Fibroblast of skin of left biceps (primary cell): Measurements from ENCODE around the gene METTL16.
A peak's percentile ranks its signal among the peaks of the same experiment; 100 is the strongest.
"Not testable (repeated sequence)": the region's sequence is repeated elsewhere in the genome, so short reads cannot be mapped to it uniquely, and the experiment has no call there.

ENCODE experiments used
- DNase-seq, 2 experiments: peaks; one replicate each; pipeline ENCODE4 v3.0.0-alpha.2; 2013; ENCODE audit warnings: low read depth in 2 of 2

METTL16 gene

GRCh38 chr17:2452216-2452750 is 59.4 kb downstream of the METTL16 start:
- no peak for DNase-seq

- DNase-seq: no peak
Observed at GRCh38 chr17:2450016-2450650, 61.6 kb downstream of the METTL16 start.

GRCh38 chr17:2449486-2449885 is 62.2 kb downstream of the METTL16 start:
- no peak for DNase-seq

- not testable (repeated sequence) for DNase-seq
Observed at GRCh38 chr17:2447479-2447878, 64.2 kb downstream of the METTL16 start.

GRCh38 chr17:2445638-2446037 is 66.0 kb downstream of the METTL16 start:
- DNase-seq: no peak

GRCh38 chr17:2444382-2444781 is 67.3 kb downstream of the METTL16 start:
- DNase-seq: no peak

GRCh38 chr17:2442166-2442565 is 69.5 kb downstream of the METTL16 start:
- no peak for DNase-seq

GRCh38 chr17:2440930-2441329 is 70.8 kb downstream of the METTL16 start:
- no peak for DNase-seq

- DNase-seq: not testable (repeated sequence)
Observed at GRCh38 chr17:2439997-2440396, 71.7 kb downstream of the METTL16 start.

GRCh38 chr17:2438823-2439222 is 72.9 kb downstream of the METTL16 start:
- no peak for DNase-seq

- DNase-seq: no peak
Observed at GRCh38 chr17:2436316-2436905, 75.3 kb downstream of the METTL16 start.

- no peak for DNase-seq
Observed at GRCh38 chr17:2435862-2436261, 75.8 kb downstream of the METTL16 start.

- DNase-seq: peak; percentile 17 to 26
Observed at GRCh38 chr17:2435181-2435741, 76.4 kb downstream of the METTL16 start.

- DNase-seq: no peak
Observed at GRCh38 chr17:2433696-2434095, 78.0 kb downstream of the METTL16 start.

GRCh38 chr17:2427910-2428309 is 83.8 kb downstream of the METTL16 start:
- no peak for DNase-seq

- DNase-seq: no peak
Observed at GRCh38 chr17:2427215-2427614, 84.5 kb downstream of the METTL16 start.

GRCh38 chr17:2423271-2423670 is 88.4 kb downstream of the METTL16 start:
- DNase-seq: no peak

GRCh38 chr17:2421315-2422147 is 90.2 kb downstream of the METTL16 start:
- no peak for DNase-seq

- no peak for DNase-seq
Observed at GRCh38 chr17:2420176-2420575, 91.5 kb downstream of the METTL16 start.

- no peak for DNase-seq
Observed at GRCh38 chr17:2419486-2419885, 92.2 kb downstream of the METTL16 start.

GRCh38 chr17:2418572-2418971 is 93.1 kb downstream of the METTL16 start:
- no peak for DNase-seq

GRCh38 chr17:2416010-2416734 is 95.5 kb downstream of the METTL16 start:
- DNase-seq: peak; percentile 52 to 57
